NT2/D1 (cell line): ENCODE data around the gene UCKL1.

ENCODE experiments used
- SUZ12 ChIP-seq: IDR thresholded peaks from 2 replicates; pipeline ENCODE4 v1.6.1; 2011; ENCODE audit not compliant: insufficient read length, insufficient read depth; ENCODE audit errors: extremely low read depth
- YY1 ChIP-seq: IDR thresholded peaks from 2 replicates; pipeline ENCODE4 v1.6.1; 2011; ENCODE audit not compliant: insufficient read length, insufficient read depth
- ZNF274 ChIP-seq: IDR thresholded peaks from 2 replicates; pipeline ENCODE4 v1.6.1; 2011; ENCODE audit warnings: mild to moderate bottlenecking, low read depth, low read length

GRCh38 chr20:63973636-63974401 lies 17.6 kb upstream of the UCKL1 start:
- TF ChIP-seq ZNF274 (no peak), YY1 (no peak), SUZ12 (no peak)
